NCI-H345 treated with DMSO at 0.1 percent for 48 hours (cell line): ENCODE data around the gene ZC3H14.
"Not testable (repeated sequence)": the region's sequence is repeated elsewhere in the genome, so short reads cannot be mapped to it uniquely, and the experiment has no call there.

Experiments
- DNase-seq: peaks from one replicate; lab custom pipeline; 2025; ENCODE audit not compliant: unreplicated experiment; lab: John Stamatoyannopoulos, UW

The ZC3H14 gene

GRCh38 chr14:88562831-88563686, at the start of gene ZC3H14:
Gene ZC3H14 (plus strand): TSS chr14:88563037. CDS start chr14:88563134, 97 bp downstream.
- DNase-seq, result peak; percentile 80

GRCh38 chr14:88515499-88516221, 47.2 kb upstream of the ZC3H14 start:
- no peak for DNase-seq

- no peak for DNase-seq
Observed at GRCh38 chr14:88516861-88517357, 45.9 kb upstream of the ZC3H14 start.

GRCh38 chr14:88518592-88519512, 44.0 kb upstream of the ZC3H14 start:
- DNase-seq, result no peak

GRCh38 chr14:88519907-88520306, 42.9 kb upstream of the ZC3H14 start:
- no peak for DNase-seq

- no peak for DNase-seq
Observed at GRCh38 chr14:88521818-88522217, 41.0 kb upstream of the ZC3H14 start.

- DNase-seq, result no peak
Observed at GRCh38 chr14:88522393-88522792, 40.4 kb upstream of the ZC3H14 start.

GRCh38 chr14:88529889-88530288, 32.9 kb upstream of the ZC3H14 start:
- DNase-seq, result not testable (repeated sequence)

- no peak for DNase-seq
Observed at GRCh38 chr14:88533064-88533602, 29.7 kb upstream of the ZC3H14 start.

- DNase-seq, result no peak
Observed at GRCh38 chr14:88535149-88535548, 27.7 kb upstream of the ZC3H14 start.

- no peak for DNase-seq
Observed at GRCh38 chr14:88535813-88536212, 27.0 kb upstream of the ZC3H14 start.

GRCh38 chr14:88541324-88541723, 21.5 kb upstream of the ZC3H14 start:
- no peak for DNase-seq

GRCh38 chr14:88542857-88543795, 19.7 kb upstream of the ZC3H14 start:
- DNase-seq, result no peak

GRCh38 chr14:88545256-88545655, 17.6 kb upstream of the ZC3H14 start:
- DNase-seq, result no peak

GRCh38 chr14:88546621-88547385, 16.0 kb upstream of the ZC3H14 start:
- DNase-seq, result no peak

- DNase-seq, result no peak
Observed at GRCh38 chr14:88547386-88547780, 15.5 kb upstream of the ZC3H14 start.

GRCh38 chr14:88550078-88550477, 12.8 kb upstream of the ZC3H14 start:
- no peak for DNase-seq

GRCh38 chr14:88551094-88551870, 11.6 kb upstream of the ZC3H14 start:
- DNase-seq, result no peak
